Panc1 (cell line): ENCODE measurements around the gene UGT1A1.

Experiments
- POLR2AphosphoS5 ChIP-seq: IDR thresholded peaks from 2 replicates; pipeline ENCODE4 v1.6.1; 2012; ENCODE audit warnings: mild to moderate bottlenecking, low read depth, low read length, moderate library complexity
- REST ChIP-seq, 2 experiments: IDR thresholded peaks; 2 replicates each; pipeline ENCODE4 v1.6.1; 2011 to 2012; ENCODE audit warnings: low read depth in 2 of 2, control low read depth in 1 of 2, low read length in 1 of 2, mild to moderate bottlenecking in 1 of 2, moderate library complexity in 1 of 2; ENCODE audit not compliant: insufficient read depth in 1 of 2
- TCF7L2 ChIP-seq: IDR thresholded peaks from 2 replicates; pipeline ENCODE4 v1.6.1; 2011; ENCODE audit warnings: mild to moderate bottlenecking, low read depth, low read length, inconsistent platforms
- TF ChIP-seq, protein P1 (sequence below): fragments of 450-650 bp; IDR thresholded peaks from 2 replicates; pipeline ENCODE4 v1.5.1; 2017; ENCODE audit warnings: mild to moderate bottlenecking

GRCh38 chr2:233779722-233780121 lies 19.7 kb downstream of the UGT1A1 start:
- TF ChIP-seq, protein P1, sequence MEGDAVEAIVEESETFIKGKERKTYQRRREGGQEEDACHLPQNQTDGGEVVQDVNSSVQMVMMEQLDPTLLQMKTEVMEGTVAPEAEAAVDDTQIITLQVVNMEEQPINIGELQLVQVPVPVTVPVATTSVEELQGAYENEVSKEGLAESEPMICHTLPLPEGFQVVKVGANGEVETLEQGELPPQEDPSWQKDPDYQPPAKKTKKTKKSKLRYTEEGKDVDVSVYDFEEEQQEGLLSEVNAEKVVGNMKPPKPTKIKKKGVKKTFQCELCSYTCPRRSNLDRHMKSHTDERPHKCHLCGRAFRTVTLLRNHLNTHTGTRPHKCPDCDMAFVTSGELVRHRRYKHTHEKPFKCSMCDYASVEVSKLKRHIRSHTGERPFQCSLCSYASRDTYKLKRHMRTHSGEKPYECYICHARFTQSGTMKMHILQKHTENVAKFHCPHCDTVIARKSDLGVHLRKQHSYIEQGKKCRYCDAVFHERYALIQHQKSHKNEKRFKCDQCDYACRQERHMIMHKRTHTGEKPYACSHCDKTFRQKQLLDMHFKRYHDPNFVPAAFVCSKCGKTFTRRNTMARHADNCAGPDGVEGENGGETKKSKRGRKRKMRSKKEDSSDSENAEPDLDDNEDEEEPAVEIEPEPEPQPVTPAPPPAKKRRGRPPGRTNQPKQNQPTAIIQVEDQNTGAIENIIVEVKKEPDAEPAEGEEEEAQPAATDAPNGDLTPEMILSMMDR, result no peak
- TF ChIP-seq TCF7L2 (no peak), POLR2AphosphoS5 (no peak), REST (IDR thresholded peaks at IDR 0.05; ENCODE audit: insufficient read depth in 1 of 2, low read depth in 2 of 2, low read length in 1 of 2) (no peak)
